NCI-H2029 treated with DMSO at 0.1 percent for 48 hours (cell line): Measurements from ENCODE around the gene IL1RL1.

Experiments used
- DNase-seq: peaks from one replicate; lab custom pipeline; 2025; lab: John Stamatoyannopoulos, UW

The IL1RL1 gene

DNA sequence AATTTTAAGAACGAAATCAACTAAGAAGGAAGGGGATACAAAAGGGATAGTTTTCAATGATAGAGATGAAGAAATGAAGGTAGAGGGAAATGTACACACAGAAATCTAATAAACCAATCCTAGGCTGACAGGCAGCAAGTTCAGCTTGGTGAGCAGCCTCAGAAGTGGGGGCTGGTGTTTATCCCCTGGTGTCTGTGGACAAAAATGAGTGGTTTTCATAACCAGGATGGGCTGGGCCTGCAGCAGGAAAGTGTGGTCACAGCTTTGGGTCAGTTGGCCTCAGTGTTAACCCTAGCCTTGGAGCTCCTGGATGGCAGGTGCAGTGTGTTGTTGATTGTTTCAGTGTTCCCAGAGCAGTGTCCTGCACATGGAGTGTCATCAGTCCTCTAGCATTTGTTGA, 58.5 kb downstream of the IL1RL1 start:
- no peak for DNase-seq

DNA sequence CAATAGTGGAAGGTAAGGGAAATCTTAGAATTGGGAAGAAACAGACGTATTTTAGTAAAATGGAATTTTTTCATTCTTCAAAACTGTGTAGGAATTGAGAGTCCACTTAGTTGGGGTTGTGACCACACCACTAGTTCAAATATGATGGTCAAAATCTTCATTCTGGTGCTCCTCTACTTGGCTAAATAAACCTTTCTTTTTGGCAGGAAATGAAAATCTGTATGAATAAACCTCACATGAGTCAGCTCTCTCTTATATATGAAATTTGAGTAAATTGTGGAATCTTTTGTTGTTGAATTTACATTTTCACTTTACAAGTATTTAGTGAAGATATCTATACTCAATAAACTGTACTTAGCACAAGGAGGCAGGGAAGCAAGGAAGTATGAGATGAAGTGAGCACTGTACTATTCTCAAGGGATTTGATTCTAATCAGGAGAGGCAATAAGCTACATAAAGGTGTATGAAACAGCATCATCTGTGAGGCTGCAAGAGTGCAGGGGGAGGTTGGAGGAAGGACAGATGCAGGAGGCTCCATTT, 64.8 kb downstream of the IL1RL1 start:
- no peak for DNase-seq

DNA sequence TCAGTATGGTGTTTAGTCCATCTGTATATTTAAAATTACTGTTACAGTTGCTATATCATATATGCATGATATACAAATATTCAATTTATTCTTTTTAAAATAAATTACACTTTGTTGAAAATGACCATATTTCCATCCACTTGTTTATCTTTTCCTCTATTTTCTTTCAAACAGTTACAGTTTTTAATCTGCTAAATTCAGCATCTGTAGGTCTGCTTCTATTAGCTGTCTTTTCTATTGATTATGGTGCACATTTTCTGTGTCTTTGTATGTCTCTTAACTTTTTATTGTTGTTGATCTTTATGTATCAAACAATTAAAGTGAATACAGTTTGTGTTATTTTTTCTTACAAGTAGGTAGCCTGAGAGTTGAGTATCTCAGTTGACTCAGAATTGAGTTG, 72.4 kb downstream of the IL1RL1 start:
- no peak for DNase-seq

DNA sequence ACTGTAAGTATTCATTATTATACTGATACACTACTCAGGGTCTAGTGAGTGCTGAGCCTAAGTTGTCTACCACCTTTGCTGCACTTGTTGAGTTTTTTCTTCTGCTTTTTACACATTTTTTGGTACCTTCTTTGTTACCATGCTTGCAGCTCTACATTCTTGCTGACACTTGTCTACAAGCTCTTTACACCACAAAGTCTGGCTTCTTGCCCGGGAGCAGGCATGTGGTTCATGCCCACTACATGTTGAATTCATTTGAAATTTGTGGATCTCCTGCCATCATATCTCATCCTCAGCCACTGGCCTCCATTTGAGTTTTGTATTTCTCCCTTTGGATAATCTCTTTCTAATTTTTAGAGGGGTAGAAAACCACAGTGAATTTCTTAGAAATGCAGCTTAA, 74.2 kb downstream of the IL1RL1 start:
- DNase-seq = no peak

DNA sequence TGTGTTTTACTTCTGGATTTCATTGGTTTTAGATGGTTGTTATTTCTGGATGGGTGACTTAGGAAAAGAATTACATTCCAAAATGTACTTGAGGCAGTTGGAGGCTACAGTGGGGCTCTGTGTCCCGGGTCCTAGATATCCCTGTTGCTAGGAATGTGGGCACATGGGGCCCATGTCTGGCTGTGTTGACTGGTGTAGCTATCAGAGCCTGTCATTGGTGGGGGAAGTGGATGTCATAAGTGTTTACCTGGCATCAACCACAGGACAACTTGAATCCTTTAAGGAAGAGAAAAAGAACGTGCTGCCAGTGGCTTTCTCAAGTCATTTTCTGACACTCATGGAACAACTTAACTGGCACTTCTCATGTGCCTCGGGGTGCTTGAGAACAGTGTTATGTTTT, 74.6 kb downstream of the IL1RL1 start:
- no peak for DNase-seq

DNA sequence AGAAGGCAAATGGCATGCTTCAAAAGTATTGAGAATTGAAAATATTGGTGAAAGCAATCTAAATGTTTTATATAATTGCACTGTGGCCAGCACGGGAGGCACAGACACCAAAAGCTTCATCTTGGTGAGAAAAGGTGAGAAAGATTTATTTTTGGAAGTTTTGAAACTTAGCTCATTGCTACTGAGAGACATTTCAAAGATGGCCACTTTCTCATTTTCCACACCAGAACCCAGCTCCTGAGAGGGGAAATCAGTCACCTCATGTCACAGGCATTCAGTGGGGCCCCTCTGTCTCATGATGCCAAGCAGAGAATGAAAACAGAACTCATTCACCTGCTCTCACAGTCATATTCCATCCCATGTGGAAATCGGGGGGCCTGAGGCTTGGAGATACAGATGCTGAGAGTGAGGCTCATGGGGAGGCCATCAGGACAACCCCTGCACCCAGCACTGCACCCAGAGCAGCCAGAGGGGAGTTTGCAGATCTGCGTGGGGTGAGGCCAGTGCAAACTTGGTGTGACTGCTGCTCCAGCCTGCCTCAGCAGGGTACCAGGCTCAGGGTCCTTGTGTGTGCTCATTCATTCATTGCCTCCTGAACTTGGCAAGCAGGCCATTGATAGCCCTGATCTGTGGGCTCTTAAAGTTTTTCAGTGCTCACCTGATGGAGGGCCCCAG, 75.6 kb downstream of the IL1RL1 start:
- no peak for DNase-seq

DNA sequence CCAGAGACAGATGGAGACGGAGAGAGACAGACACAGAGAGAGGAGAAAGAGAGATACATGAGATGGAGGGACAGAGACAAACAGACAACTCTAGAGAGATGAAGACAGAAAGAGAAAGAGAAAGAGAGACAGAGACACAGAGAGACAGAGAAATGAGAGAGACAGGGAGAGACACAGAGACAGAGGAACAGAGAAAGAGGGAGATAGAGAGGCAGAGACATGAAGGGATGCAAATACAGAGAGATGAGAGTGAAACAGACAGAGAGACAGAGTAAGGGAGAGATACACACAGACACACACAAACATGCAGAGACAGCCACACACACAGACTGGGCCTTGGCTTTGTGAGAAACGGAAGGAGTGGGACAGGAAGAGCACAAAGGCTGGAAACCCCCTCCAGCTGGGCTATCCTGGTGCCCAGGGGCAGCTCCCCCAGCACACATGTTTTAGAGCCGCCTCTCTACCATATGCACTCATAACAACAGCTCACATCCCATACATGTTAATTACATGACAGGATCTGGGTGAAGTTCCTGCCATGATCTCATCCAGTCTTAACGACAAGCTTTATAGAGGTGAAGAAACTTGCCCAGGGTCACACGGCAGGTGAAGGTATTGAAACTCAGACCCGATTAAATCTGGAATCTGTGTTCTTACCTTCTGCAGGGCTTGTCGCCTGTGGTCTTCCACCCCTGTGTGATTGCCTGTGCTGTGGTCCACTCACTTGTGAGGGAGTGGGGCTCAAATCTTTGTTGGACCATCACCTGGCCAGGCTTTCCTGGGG, 76.6 kb downstream of the IL1RL1 start:
- no peak for DNase-seq

DNA sequence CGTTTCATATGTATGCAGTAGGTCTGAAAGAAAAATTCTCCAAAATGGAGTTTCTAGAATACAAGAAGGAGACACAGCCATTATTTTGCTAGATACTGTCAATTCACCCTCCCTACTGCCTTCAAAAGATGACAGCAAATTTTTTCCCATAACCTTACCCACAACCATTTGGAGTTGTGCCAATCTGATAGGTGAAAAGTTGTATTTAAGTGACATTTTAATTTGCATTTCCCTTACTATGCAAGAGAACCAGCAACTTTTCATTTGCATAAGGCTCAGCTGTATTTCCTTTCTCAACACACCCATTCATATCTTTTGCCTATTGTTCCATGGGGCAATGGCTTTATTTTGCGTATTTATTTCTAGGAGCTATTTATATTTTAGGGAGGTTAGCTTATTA, 80.2 kb downstream of the IL1RL1 start:
- DNase-seq = no peak

DNA sequence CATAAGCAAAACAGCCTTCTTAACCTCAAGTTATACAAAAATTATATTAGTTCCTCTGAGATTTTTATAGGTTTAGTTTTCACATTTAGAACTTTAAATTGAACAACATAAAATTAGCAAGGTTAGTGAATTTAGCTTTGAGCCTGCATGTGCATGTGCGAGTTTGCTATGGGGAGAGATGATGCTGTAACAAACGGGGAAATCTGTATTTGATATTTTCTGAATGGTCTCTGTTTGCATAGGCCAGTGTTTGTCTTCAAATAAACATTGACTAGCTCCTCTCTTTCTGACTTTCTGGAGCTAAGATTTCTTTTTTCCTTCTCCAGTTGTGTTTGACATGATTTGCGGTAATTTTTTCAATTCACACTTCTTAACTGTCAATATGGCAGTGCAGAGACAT, 80.7 kb downstream of the IL1RL1 start:
- DNase-seq = no peak

DNA sequence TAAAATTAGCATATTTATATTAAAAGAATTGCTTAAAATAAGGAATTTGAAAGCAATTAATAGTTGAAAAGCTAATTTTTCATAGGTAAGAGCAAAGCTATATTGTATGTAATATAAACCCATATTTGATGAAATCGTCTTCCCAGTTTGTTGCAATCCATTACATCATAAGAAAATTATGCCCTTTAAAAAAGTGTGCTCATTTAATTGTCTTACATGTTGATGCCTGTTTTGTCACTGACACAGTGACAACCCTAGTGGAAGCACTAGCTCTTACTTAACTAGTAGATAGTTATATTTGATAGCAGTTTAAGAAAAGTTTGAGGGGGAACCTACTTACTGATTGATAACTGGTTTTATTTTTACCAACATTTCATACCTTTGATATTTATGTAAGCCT, 81.6 kb downstream of the IL1RL1 start:
- no peak for DNase-seq

DNA sequence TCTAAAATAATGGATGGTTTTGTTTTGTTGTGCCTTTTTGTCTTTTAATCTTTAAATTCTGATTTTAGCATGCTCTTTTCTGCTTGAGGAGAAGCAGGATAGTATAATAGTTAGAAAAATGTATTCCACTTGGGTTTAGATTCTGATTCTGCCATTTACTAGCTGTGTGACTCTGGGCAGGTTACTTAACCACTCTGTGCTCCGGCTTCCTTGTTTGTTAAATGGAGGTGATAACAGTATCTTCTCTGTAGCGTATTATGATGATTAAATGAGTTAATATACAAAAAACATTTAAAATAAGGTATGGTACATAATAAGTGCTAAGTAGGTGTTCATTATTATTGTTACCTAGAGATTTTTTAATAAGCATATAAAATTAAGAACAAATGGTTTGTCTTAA, 84.6 kb downstream of the IL1RL1 start:
- DNase-seq = no peak

DNA sequence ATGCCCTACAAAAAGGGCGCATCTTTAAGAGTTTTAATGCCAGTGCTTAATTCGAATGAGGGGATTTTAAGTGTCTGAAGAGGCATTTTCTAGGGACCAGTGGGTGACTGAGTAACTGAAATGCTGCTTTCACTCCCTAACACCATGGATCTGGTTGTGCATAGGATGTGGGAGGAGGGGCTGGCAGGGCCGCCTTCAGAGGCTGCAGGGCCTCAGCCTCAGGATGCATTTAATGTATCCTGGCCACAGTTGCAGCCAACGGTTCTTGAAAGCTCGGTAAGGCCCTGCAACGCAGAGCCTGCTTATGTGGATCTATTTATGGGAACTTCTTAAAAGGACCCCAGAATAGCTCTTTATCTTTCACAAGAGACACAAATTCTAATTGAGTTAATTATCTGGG, 85.8 kb downstream of the IL1RL1 start:
- DNase-seq = no peak

DNA sequence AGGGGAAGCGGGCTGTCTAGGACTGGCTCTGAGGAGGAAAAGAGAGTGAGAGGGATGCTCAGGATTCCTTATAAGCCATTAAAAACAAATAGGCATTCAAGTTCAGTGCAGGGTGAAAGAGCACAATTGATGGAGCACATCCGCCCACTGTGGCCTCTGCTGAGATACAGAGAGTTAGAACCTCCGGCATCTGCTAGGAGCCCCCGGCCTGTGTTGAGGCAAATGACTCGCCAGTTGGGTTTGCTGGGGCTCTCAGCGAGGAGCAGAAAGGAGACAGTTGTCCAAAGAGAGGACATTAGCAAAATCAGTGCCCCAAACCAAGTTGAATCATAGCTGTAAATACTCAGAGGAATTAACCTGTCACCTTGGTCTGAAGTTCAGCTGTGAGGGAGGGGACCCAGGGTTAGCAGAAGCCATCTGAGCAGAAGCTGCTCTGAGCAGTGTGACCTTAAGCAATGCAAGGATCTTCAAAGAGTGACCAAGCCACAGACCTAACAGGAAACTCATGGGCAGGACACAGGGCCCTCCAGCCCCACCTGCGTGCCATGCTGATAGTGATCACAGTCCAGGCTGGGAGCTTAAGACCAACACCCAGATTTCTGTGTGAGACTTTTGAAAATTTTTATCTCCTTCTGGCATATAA, 88.3 kb downstream of the IL1RL1 start:
- no peak for DNase-seq

DNA sequence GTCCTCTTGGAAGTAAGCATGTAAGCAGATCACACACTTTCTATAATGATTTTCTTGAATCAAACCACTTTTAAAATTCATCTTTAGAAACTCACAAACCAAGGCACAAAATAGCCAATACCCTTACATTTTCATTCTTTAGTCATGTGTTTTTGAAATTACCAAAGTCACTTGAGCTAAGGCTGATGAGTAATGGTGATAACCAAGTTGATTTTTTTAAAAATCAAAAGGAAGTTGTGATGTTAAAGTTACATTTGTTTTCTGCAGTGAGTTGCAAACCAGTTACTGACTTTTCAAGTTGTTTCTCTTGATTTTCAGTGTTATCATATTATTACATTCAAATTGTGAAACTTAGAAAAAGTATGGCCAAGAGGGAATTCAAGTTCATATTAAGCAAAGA, 90.1 kb downstream of the IL1RL1 start:
- DNase-seq = no peak
